HG02610 (cell line): ENCODE data around the gene PLEKHA3.

Experiments
- ATAC-seq: cut with Tn5 transposase; IDR thresholded peaks from one replicate; pipeline ENCODE4 v1.9.1; 2021; ENCODE audit warnings: mild to moderate bottlenecking, moderate library complexity; ENCODE audit not compliant: unreplicated experiment

PLEKHA3 gene

GRCh38 chr2:178478439-178479274 lies 1.6 kb upstream of the PLEKHA3 start, which contains the start of gene FKBP7:
FKBP7 (minus strand) TSS chr2:178478600; CDS start chr2:178478499, 101 bp downstream.
- ATAC-seq, result peak; percentile 46

GRCh38 chr2:178479275-178479616 lies 1.0 kb upstream of the PLEKHA3 start:
- ATAC-seq, result no peak

GRCh38 chr2:178479758-178480226 lies 465 bp upstream of the PLEKHA3 start:
- no peak for ATAC-seq

GRCh38 chr2:178482437-178482836 lies 2.2 kb downstream of the PLEKHA3 start:
- ATAC-seq, result peak; percentile 27

GRCh38 chr2:178484245-178485041 lies 4.2 kb downstream of the PLEKHA3 start:
- ATAC-seq, result no peak

GRCh38 chr2:178485356-178485755 lies 5.1 kb downstream of the PLEKHA3 start:
- no peak for ATAC-seq

GRCh38 chr2:178491612-178492011 lies 11.4 kb downstream of the PLEKHA3 start:
- ATAC-seq, result no peak

GRCh38 chr2:178496049-178496448 lies 15.8 kb downstream of the PLEKHA3 start:
- no peak for ATAC-seq

- ATAC-seq, result peak; percentile 45
These were observed 17.9 kb downstream of the PLEKHA3 start for GRCh38 chr2:178498137-178498536.

GRCh38 chr2:178499640-178500039 lies 19.4 kb downstream of the PLEKHA3 start:
- ATAC-seq, result no peak

- no peak for ATAC-seq
These were observed 22.5 kb downstream of the PLEKHA3 start for GRCh38 chr2:178502751-178503150.

- ATAC-seq, result no peak
These were observed 25.8 kb downstream of the PLEKHA3 start for GRCh38 chr2:178506101-178506500.

- no peak for ATAC-seq
These were observed 26.3 kb downstream of the PLEKHA3 start for GRCh38 chr2:178506524-178506923.

- ATAC-seq, result no peak
These were observed 26.7 kb downstream of the PLEKHA3 start for GRCh38 chr2:178506949-178507348.

GRCh38 chr2:178508646-178509045 lies 28.4 kb downstream of the PLEKHA3 start:
- ATAC-seq, result no peak

GRCh38 chr2:178510384-178510783 lies 30.1 kb downstream of the PLEKHA3 start:
- ATAC-seq, result no peak

GRCh38 chr2:178512484-178512883 lies 32.2 kb downstream of the PLEKHA3 start:
- ATAC-seq, result peak; percentile 49

GRCh38 chr2:178513876-178514275 lies 33.6 kb downstream of the PLEKHA3 start:
- ATAC-seq, result no peak

- peak; percentile 86 for ATAC-seq
These were observed 34.4 kb downstream of the PLEKHA3 start for GRCh38 chr2:178514664-178515063.

- ATAC-seq, result no peak
These were observed 37.2 kb downstream of the PLEKHA3 start for GRCh38 chr2:178517496-178517895.

- ATAC-seq, result no peak
These were observed 41.3 kb downstream of the PLEKHA3 start for GRCh38 chr2:178521304-178522150.
